Endothelial cell of hepatic sinusoid (primary cell): ENCODE measurements around the gene CREBZF.
"Not testable (repeated sequence)": the region's sequence is repeated elsewhere in the genome, so short reads cannot be mapped to it uniquely, and the experiment has no call there.

ENCODE experiments used
- in situ Hi-C: cut with HindIII; loops from 2 replicates; pipeline ENCODE4 v1.10.0; 2017; ENCODE audit warnings: low sequenced_read_pairs

The CREBZF gene

DNA sequence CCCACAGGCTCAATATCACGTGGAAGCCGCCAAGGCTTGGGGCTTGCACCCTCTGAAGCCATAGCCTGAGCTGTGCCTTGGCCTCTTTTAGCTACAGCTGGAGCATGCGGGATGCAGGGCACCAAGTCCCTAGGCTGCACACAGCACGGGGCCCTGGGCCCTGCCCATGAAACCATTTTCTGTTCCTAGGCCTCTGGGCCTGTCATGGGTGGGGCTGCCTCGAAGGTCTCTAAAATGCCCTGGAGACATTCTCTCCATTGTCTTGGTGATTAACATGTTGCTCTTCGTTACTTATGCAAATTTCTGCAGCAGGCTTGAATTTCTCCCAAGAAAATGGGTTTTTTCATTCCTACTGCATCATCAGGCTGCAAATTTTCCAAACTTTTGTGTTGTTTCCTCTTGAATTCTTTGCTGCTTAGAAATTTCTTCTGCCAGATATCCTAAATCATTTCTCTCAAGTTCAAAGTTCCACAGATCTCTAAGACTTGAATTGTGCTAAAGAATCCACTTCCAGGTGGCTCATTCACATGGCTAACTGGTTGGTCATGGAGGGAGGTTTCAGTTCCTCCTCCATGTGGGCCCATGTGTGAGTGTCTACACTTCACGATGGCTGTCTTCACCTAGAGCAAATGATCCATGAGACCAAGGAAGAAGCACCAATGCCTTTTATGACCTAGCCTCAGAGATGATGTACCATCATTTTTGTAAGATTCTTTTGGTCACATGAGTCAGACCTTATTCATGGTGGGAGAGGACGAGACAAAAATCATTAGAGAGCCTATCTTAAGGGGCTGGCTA lies 7.4 kb upstream of the CREBZF start:
- in situ Hi-C loops, result no loop called here

DNA sequence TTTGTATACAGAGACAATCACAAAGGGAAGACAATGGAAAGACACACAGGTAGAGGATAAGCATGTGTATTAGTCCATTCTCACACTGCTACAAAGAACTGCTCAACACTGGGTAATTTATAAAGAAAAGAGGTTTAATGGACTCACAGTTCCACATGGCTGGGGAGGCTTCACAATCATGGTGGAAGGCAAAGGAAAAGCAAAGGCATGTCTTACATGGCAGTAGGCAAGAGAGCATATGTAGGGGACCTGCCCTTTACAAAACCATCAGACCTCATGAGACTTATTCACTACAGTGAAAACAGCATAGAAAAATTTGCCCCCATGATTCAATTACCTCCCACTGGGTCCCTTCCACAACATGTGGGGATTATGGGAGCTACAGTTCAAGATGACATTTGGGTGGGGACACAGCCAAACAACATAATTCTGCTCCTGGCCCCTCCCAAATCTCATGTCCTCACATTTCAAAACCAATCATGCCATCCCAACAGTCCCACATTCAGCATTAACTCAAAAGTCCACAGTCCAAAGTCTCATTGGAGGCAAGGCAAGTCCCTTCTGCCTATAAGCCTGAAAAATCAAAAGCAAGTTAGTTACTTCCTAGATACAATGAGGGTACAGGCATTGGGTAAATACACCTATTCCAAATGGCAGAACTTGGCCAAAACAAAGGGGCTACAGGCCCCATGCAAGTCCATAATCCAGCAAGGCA lies 6.2 kb upstream of the CREBZF start:
- in situ Hi-C loops, result not testable (repeated sequence)

DNA sequence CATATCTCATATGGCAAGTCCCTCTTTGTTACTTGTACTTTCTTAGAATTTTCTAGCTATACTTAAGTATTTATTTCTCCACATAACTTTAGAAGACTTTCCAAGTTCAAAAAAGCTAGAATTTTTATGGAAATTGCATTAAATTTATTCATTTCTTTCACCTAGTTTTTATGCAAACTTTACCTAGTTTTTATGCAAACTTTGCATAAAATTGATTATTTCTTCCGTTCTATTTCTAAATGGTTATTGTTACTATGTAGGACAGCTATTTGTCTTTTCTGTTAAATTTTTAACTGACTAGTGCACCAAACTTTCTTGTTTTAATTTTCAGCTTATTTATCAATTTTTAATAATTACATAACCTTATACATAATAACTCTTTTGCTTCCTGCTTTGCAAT lies 3.2 kb upstream of the CREBZF start:
- in situ Hi-C loops, result no loop called here

DNA sequence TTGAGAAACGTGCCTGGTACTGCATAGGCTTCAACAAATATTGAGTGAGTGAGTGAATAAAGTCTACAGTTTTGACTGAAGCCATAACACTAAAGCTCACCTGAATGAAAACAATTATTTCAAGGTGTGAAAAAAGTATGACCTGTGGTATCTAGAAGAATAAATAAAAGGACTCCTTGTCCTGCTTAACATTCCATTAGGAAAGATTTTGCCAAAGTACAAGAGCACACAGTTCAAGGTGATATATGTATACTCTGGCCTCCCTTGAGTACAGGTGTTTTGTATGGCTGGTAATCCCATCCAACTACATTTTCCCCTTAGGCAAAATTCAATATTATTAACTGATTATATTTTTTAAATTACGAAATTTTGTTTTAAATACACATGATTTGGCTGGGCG lies 1.8 kb upstream of the CREBZF start:
- in situ Hi-C loops, result no loop called here

DNA sequence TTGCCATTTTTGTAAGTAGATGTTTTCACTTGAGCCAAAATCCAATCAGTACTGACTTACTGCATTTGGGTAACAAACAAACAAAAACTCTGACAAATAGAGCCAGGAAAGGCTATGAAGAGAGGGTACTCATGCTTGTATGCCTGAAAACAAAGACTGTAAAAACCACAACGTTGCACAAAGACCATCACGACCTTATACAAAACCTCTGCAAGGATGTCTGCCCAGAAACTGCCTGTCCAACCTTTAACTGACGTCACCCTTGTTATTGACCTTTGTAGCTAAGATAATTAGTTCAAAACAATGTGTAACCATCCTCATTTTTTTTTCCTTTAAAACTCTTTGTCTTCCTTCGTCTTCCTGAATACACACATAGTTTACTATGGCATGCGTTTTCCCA lies 804 bp upstream of the CREBZF start:
- in situ Hi-C loops, result no loop called here

DNA sequence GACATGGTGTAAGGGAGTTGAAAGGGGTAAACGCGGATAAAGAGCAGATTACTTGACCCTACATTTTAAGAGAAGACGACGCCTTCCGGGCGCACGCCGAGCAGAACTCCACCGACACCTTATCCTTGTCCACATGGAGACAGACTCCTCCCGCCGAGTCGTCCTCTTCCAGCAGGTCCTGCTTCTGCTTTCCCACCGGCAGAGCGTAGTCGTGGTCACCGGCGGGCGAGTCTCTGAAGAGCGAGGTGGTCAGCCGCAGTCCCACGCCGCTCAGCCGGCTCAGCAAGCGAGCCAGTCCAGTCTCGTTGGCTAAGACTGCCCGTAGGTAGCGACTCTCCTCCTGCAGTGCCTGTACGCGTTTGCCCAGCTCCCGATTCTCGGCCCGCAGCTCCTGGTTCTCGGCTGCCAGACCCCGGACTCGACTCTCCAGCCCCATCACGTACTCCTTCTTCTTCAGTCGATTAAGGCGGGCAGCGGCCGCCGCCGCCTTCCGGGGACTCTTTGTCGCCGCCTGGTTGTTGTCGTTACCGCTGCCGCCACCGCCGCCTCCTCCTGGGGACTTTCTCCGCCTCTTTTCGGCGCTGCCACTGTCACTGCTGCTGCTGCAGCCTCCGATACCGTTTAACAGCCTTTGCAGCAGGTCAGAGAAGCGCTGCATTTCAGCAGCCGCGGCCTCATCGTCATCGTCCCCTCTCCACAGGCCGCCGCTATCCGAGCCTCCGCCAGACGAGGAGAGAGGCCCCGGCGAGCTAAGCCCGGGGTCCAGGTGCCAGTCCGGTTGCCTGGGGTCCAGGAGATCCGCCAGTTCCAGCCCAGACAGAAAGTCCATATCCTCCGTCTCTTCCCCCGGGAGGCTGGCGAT lies 945 bp downstream of the CREBZF start:
- in situ Hi-C loops, result no loop called here

DNA sequence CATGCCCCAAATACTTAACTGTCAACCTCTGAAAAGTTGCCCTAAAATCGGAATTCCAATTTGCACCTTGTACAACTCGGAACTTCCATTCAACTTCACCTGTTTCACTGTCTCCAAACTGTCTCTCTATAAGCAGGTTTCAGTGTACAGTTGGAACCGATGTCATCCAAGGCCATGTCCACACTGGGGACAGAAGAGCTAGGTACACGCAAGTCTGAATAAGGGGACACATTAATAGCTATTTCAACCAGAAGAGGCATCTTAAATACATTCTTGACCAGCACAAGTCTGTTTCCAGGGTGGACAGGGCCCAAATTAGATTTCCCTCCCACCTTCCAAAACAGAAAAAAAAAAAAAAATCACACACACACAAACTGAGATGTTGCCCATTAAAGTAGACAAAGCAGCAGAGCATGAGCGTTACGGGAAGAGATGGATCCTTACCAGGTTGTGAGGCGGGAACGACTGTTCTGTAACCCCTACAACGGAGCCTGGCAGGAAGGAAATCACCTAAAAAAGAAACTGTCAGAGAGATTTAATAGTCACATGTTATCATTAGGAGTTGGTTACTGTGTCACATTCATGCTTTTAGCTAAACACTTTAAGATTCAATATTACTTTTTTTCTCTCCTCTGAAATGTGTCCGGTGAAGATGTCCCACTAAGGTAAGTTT lies 1.7 kb downstream of the CREBZF start:
- in situ Hi-C loops, result no loop called here

DNA sequence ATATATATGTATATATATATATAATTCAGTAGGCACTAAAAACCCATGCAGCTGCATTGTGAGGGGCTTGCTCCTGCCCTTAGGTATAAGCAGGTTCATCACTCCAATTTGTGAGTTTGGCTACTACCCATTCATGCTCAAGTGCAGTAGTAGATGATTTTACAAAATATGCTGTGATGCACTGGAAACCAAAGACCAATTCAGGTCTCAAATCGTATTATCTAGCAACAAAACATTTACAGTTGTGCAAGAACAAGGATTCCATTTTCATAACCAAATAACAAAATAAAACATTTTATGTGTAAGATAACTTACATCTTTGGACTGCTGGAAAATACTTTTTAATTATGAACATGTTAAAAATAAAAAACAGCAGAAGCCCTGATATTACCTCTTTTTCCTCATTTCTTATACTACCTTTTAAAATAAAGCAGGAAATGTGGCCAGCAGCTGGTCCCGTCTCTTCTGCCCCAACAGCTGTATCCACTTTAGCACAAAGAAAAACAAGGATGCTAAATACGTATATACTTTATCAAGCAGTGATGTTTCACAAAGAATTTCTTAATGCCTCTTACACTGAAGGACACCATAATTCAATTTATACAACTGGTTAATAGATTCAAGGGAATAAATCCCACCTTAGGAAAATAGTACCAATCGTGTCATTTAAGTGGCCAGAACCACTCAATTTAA lies 2.8 kb downstream of the CREBZF start:
- in situ Hi-C loops, result no loop called here

DNA sequence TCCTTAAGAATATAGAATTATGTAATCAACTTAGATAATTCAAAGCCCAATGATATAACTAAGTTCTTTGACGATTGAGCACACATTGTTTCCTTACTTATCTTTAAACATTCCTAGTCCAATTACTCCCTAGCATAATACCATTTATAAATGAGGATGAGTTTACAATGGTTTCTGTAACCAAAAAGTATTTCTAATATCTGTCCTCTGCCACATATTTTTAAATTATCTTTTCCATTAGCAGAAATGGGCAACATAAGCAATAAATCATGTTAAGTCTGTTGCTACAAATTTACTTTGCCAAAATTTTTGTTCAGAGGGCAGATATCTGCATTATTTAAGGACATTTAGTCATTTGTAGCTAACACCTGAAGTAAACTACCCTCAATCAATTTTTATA lies 6.7 kb downstream of the CREBZF start:
- in situ Hi-C loops, result no loop called here

DNA sequence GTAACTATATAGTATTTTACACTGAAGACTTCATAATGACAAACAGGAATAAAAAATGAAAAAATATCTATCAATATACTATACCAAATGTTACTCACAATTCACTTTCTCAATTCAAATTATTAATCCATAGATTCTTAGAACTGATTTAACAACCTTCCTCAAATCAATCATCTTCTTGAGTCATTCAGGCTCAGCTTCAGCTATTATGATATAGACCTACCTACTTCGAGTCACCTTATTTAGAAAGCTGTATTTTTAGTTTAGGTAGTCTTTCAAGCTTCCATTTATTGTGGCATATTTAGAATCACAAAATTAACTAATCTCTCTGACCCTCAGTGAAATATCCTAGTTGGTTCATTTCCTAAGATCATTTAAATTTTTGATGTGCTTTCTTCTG lies 8.2 kb downstream of the CREBZF start:
- in situ Hi-C loops, result no loop called here

DNA sequence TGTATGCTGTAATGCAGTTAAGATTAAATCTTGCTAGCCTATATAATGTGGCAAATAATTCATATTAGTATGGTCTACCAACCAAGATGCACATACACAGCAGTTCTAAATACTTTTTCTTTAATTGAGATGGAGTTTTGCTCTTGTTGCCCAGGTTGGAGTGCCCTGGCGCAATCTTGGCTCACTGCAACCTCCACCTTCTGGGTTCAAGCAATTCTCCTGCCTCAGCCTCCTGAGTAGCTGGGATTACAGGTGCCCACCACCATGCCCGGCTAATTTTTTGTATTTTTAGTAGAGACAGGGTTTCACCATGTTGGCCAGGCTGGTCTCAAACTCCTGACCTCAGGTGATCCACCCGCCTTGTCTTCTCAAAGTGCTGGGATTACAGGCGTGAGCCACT lies 10.6 kb downstream of the CREBZF start:
- in situ Hi-C loops, result not testable (repeated sequence)

DNA sequence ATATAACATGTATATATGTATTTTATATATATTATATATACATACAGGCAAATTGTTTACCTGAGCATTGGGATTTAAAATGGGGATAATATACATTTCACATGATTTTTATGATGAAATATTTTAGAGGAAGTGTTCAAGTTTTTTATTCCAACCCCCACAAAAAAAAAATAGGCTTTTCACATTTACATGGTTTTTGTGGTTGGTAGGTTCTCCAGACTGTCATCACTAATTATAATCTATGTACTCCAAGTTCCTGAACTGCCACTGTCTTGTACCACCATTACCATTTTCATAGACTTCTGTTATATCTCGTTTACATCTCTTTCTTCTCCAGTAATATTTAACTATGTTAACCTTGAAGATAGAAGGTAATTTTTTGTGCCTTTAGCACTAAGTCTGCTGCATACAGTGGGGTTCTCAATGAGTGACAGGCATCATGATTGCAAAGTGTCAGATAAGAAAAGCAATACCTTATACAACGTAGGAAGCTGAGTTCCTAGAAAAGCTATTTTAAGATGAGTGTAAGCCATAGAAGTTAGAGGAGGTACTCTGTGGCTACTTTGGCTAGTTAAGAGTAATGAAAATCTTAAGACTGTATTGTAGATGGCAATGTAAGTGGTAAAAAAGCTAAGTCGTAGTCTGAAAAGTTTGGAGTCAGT lies 12.0 kb downstream of the CREBZF start:
- in situ Hi-C loops, result no loop called here

DNA sequence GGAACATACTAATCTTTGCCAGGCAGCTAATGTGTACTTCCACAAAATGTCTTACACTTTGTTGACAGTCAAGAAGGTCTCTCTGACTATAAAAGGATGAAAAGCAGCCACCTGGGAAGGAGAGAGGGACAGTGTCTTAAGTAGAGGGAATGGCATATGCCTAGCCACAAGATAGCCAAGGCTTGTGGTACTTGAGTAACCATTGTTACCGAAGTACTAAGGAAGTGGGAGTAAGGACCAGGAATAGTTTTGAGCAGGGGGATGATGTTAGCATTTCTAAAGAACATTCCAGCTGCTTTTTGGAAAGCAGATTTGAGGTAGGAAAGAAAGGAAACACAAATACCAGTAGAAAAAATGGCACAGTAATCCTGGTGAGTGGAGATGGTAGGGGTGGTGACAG lies 13.8 kb downstream of the CREBZF start:
- in situ Hi-C loops, result no loop called here

DNA sequence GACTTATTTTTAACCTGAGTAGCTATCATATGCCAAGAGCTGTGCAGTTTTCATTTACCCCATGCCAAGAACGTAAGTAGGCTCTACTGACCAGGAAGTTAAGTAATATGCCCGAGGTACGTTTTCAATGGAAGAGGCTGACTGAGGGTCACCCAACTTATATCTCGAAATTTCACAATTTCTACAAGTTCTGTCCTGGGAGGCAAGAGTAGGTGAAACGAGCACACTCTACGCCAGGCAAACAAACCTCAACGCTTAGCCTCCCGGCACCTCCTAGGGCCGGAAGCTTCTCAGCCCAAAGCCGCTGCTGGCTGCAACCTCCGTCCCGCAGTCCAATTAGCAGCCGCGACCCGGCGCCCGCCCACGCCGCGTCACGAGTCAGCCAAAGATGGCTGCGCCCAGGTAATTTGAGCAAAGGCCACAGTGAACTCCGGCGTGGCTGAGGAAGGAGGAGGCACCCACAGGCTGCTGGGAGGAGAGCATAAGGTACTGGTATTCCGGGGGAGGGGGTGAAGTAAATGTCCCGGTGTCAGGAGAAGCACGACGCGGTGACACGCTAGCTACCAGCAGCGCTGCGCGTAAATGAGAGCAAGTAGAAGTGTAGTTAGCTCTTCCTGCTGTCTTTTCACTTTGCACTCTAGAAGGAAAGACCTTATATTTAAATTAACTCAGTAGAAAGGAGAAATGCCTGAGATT lies 17.2 kb downstream of the CREBZF start, which contains the start of gene TMEM126A:
Gene TMEM126A, plus strand, starts transcription at position 364 of the 696 bp plus-strand sequence. CDS start 2,289 bp downstream, outside the sequence.
- in situ Hi-C loops, result no loop called here

DNA sequence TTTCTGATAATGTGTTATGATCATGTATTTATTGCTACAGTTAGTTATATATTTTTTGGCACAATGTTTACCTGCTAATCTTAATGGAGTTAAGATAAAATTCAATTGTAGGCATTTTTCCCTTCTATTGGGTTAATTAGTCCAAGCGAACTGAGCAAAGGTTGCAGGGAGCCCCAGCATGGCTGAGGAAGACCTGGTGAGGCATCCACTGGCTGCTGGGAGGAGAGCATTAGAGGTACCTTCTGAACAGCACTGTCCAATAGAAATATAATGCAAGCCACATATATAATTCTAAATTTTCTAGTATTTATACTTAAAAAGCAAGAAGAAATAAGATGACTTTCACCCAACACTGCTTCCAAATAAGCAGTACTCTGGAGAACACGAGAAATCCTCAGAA lies 17.9 kb downstream of the CREBZF start:
- in situ Hi-C loops, result no loop called here

DNA sequence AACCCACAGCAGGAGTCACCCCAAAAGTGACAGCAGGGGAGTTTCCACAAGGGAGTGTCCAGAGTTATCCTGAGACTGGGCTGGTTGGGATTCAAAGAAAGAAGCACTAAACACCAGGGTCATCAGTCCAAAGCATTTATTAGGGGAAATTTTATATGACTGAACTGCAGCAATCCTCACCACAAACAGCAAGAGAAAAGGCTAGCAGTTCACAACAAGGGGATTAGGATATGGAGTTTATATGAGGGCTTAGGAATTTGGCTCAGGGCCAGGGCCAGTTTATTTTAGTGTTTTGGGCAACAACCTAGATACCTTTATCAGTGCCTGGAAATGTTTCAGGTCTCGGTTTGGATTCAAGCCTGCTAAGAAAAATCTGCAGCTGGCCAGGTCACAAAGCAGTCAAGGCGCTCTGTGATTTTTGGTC lies 21.7 kb downstream of the CREBZF start:
- in situ Hi-C loops, result no loop called here

DNA sequence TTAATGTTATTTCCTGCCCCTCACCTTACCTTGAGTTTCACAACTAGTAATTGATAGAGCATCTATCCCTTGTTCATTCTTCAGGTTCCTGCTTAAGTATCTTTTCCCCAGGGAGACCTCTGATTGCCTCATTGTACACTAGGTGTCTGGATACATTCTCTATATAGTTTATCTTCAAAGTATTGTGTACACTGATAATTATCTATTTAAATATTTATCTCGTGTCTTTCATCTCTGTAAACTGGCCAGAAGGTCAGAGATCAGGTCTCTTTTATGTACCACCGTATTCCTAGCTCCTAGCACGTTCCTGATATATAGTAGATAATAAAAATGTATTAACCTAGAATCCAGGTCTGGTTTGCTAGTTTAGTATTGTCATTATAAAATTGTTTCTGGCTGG lies 30.2 kb downstream of the CREBZF start:
- in situ Hi-C loops, result no loop called here

DNA sequence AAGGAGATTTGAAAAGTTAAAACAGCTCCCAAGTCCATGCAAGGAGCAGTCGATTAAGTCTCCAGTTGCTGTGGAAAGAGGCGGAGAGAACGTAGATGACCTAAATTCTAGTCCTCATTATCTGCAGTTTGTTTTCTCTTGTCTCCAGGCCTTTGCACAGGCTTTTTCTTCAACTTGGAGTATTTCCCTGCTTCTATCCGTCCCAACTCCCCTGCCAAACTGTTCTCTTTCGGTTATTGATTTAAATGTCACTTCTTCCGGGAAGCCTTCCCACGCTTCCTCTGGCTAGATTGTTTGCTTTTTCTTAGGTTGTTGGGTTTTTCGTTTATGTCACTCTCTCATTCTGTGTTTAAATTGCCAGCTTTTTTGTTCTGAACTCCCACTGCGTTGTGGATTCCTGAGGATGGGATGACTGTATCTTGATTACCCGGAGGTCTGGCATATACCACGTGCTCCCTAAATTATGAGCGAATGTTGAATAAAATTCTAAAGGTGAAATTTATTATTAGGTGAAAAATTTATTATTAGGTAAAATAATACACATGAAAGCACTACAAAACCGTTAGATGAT lies 36.1 kb downstream of the CREBZF start:
- in situ Hi-C loops, result no loop called here
